GM18505 (cell line): ENCODE measurements around the gene F7.

Experiments
- ATAC-seq: cut with Tn5 transposase; IDR thresholded peaks from one replicate; pipeline ENCODE4 v1.9.1; 2021; ENCODE audit not compliant: unreplicated experiment
- POLR2A ChIP-seq: IDR thresholded peaks from 4 replicates; pipeline ENCODE4 v1.6.1; 2011; ENCODE audit warnings: borderline replicate concordance; ENCODE audit not compliant: insufficient read depth, insufficient read length; ENCODE audit errors: extremely low read depth

The F7 gene

GRCh38 chr13:113064534-113065405 lies 40.8 kb upstream of the F7 start:
- no peak for ATAC-seq
- no peak for TF ChIP-seq POLR2A

- no peak for ATAC-seq
- TF ChIP-seq POLR2A, result no peak
Observed at GRCh38 chr13:113065406-113066141, 40.0 kb upstream of the F7 start.

DNA sequence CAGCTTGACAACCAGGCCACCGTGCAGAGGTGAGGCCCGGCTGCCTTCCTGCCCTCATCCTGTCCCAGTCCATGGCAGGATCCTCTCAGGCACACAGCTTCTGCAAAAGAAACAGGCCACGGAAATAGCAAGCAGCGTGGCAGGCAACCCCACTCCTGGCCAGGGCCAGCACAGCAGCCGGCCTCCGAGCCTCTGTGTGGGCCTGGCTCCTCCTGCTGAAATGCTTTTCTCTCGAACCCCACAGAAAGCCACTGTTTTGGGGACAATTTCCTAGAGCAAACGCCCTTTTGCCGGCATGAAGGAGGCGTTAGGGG lies 39.5 kb upstream of the F7 start:
- TF ChIP-seq POLR2A, result no peak
- ATAC-seq, result no peak

GRCh38 chr13:113066746-113067145 lies 38.8 kb upstream of the F7 start:
- TF ChIP-seq POLR2A, result no peak
- ATAC-seq, result no peak

- no peak for TF ChIP-seq POLR2A
- ATAC-seq, result no peak
Observed at GRCh38 chr13:113069861-113070805, 35.5 kb upstream of the F7 start.

DNA sequence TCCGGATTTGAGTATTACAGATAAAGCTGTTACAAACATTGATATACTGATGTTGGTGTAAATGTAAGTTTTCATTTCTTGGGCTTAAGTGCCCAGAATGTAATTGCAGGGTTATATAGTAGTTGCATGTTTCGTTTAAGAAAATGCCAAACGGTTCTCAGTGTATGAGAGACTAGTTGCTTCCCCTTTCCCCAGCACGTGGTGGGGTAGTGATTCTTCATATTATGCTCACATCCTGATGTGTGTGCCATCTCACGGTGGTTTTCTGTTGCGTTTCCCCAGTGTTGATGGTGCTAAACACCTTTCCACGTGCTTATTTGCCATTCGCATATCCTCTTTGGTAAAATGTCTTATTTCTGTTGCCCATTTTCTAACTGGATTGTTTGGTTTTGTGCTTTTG lies 34.7 kb upstream of the F7 start:
- TF ChIP-seq POLR2A, result no peak

DNA sequence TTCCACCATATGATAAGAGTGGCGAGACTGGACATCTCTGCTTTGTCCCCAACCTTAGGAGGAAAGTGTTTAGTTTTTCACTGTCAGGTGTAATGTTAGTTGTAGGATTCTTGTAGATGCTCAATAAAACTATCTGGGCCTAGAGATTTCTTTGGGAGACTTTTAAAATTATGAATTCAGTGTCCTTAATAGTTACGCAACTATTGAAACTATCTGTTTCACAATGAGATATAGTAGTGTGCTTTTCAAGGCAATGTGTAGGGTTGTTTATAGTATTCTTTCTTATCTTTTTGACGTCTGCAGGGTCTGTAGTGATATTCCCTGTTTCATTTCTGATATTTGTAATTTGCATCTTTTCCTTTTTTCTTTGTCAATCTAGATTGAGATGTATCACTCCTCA lies 33.2 kb upstream of the F7 start:
- TF ChIP-seq POLR2A, result no peak
- no peak for ATAC-seq

More for the DNA sequence above, 34.7 kb upstream of the F7 start:
- no peak for ATAC-seq

GRCh38 chr13:113073942-113074341 lies 31.6 kb upstream of the F7 start:
- TF ChIP-seq POLR2A, result no peak
- ATAC-seq, result no peak

- TF ChIP-seq POLR2A, result no peak
- no peak for ATAC-seq
Observed at GRCh38 chr13:113074401-113074800, 31.2 kb upstream of the F7 start.

- no peak for TF ChIP-seq POLR2A
- no peak for ATAC-seq
Observed at GRCh38 chr13:113074876-113075275, 30.7 kb upstream of the F7 start.

- ATAC-seq, result no peak
Observed at GRCh38 chr13:113075711-113076110, 29.9 kb upstream of the F7 start.

GRCh38 chr13:113076681-113077401 lies 28.8 kb upstream of the F7 start:
- TF ChIP-seq POLR2A, result no peak
- no peak for ATAC-seq

More at GRCh38 chr13:113075711-113076110, 29.9 kb upstream of the F7 start:
- no peak for TF ChIP-seq POLR2A
